ENCODE results near the gene LTB4R2. TPM values are rescaled to one million over a fixed set of nuclear protein-coding genes. Genes with fewer than 3 reads are reported as not detected.
"Not testable (repeated sequence)": the region's sequence is repeated elsewhere in the genome, so short reads cannot be mapped to it uniquely, and the experiment has no call there.

Gene LTB4R2
- total RNA-seq, 2 donors from 2014 or later = 21.5 to 23.4 TPM

DNA sequence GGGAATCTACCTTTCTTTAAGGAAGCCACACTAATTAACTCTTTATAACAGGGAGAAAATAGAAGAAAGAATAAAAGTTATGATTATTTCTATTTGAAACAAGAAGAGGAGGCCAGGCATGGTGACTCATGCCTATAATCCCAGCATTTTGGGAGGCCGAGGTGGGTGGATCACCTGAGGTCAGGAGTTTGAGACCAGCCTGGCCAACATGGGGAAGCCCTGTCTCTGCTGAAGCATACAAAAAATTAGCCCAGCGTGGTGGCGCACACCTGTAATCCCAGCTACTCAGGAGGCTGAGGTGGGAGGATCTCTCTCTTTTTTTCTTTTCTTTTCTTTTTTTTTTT is 44.5 kb downstream of the LTB4R2 start:
- ATAC-seq (replicated peaks in 1 of 2); H3K36me3 Mint-ChIP-seq (ENCODE audit: insufficient read depth in 2 of 2); H3K9me3 Mint-ChIP-seq; H3K4me1 Mint-ChIP-seq (ENCODE audit: low read depth); H3K27ac Mint-ChIP-seq; DNase-seq; H3K4me3 Mint-ChIP-seq: not testable (repeated sequence)
- peaks cover 42% of the 10 kb centered on the region for H3K27me3 Mint-ChIP-seq (ENCODE audit: low read depth)

DNA sequence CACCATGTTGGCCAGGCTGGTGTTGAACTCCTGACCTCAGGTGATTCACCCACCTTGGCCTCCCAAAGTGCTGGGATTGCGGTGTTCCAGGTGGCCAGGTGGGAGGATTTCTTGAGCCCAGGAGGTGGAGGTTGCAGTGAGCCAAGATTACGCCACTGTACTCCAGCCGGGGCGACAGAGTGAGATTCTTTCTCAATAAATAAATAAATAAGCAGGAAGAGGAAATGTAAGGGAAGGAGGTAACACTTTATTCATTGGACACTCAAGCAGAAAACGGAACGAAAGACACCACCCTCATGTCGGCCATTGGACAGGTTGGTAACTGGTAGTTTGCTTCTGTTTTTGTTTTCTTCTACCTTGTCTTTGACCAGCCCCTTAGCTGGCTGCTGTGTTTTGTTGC is 45.1 kb downstream of the LTB4R2 start:
- Mint-ChIP-seq H3K4me3 (no peak overlapping the region), H3K27me3 (ENCODE audit: low read depth) (peaks cover 37% of the 10 kb centered on the region), H3K27ac (no peak overlapping the region), H3K4me1 (ENCODE audit: low read depth) (peaks cover 9% of the 10 kb centered on the region), H3K36me3 (ENCODE audit: insufficient read depth in 2 of 2) (no peaks in the 10 kb centered on the region), H3K9me3 (no peaks in the 10 kb centered on the region)
- ATAC-seq (replicated peaks in 1 of 2) (no peak), DNase-seq (no peak)

DNA sequence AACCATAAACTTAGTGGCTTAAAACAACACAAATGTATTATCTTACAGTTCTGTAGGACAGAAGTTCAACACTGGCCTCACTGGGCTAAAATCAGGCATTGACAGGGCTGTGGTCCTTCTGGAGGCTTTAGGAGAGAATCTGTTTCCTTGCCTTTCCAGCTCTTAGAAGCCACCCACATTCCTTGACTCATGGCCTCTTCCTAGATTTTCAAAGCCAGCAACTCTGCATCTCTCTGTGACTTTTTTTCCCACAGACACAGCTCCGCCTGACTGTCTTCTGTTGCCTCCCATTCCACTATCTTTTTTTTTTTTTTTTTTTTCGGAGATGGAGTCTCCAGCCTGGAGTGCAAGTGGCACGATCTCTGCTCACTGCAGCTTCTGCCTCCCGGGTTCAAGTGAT is 46.3 kb downstream of the LTB4R2 start:
- peaks cover 25% of the 10 kb centered on the region for H3K27me3 Mint-ChIP-seq (ENCODE audit: low read depth)
- no peak overlapping the region for H3K27ac Mint-ChIP-seq
- H3K36me3 Mint-ChIP-seq (ENCODE audit: insufficient read depth in 2 of 2) = no peaks in the 10 kb centered on the region
- H3K9me3 Mint-ChIP-seq = no peaks in the 10 kb centered on the region
- ATAC-seq (replicated peaks in 1 of 2) (no peak), DNase-seq (no peak)
- H3K4me3 Mint-ChIP-seq = no peak overlapping the region
- H3K4me1 Mint-ChIP-seq (ENCODE audit: low read depth) = peaks cover 9% of the 10 kb centered on the region

DNA sequence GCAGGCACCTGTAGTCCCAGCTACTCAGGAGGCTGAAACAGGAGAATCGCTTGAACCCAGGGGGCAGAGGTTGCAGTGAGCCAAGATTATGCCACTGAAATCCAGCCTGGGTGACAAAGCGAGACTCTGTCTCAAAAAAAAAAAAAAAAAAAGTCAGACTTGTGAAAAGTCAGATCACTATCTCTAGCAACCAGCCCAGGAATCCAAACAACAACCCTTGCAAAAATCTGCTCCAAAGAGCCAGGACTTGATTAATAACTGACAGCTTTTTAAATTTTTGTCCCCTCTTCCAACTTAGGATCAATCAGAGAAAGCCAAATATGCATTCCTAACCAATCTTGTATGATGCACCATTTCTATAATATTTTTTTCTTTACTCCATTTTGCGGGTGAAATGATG is 50.3 kb downstream of the LTB4R2 start:
- Mint-ChIP-seq H3K4me1 (ENCODE audit: low read depth) (peaks cover 5% of the 10 kb centered on the region), H3K27me3 (ENCODE audit: low read depth) (peaks cover 13% of the 10 kb centered on the region), H3K36me3 (ENCODE audit: insufficient read depth in 2 of 2) (no peaks in the 10 kb centered on the region), H3K27ac (no peak overlapping the region), H3K9me3 (no peaks in the 10 kb centered on the region), H3K4me3 (no peak overlapping the region)
- no peak for DNase-seq
- ATAC-seq (replicated peaks in 1 of 2) = no peak

DNA sequence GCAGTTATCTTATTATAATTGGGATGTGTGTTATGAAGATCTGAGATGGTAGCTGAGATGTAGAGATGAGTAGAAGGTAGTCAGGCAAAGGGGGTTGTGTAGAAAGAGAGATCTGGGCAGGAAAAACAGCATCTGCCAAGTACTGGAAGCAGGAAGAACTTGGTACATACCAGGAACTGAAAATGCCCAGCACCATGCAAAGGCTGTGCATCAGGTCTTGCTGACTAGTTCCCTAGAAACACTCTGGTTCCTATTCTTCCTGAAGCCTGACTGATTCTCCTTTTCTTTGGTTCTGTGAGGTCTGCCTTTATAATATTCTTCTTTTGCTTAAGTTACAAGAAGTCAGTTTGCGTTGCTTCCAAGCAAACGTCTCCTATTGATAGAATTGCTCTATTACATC is 51.4 kb downstream of the LTB4R2 start:
- no peak overlapping the region for H3K4me3 Mint-ChIP-seq
- peaks cover 23% of the 10 kb centered on the region for H3K27me3 Mint-ChIP-seq (ENCODE audit: low read depth)
- H3K27ac Mint-ChIP-seq = no peak overlapping the region
- DNase-seq (no peak), ATAC-seq (replicated peaks in 1 of 2) (no peak)
- H3K36me3 Mint-ChIP-seq (ENCODE audit: insufficient read depth in 2 of 2) = no peaks in the 10 kb centered on the region
- peaks cover 14% of the 10 kb centered on the region for H3K4me1 Mint-ChIP-seq (ENCODE audit: low read depth)
- H3K9me3 Mint-ChIP-seq = no peaks in the 10 kb centered on the region

Other genes with a start within 250 kb of the LTB4R2 start
- gene CPNE6, start 238.6 kb upstream of the LTB4R2 start, total RNA-seq = under 1 TPM; 0.12 to 0.14 TPM
- 100 to 1,000 TPM; 161 to 180 TPM for gene PCK2, start 215.8 kb upstream of the LTB4R2 start, total RNA-seq
- gene DCAF11, start 195.4 kb upstream of the LTB4R2 start, total RNA-seq = 100 to 1,000 TPM; 109 to 124 TPM
- 1 to 10 TPM; 5.2 TPM for gene NRL, start 195.2 kb upstream of the LTB4R2 start, total RNA-seq
- 1 to 10 TPM in 1 of 2 donors, under 1 TPM in 1; 0.46 to 2.2 TPM for gene FITM1, start 179.5 kb upstream of the LTB4R2 start, total RNA-seq
- gene PSME1, start 173.9 kb upstream of the LTB4R2 start, total RNA-seq = 100 to 1,000 TPM; 342 to 378 TPM
- 10 to 100 TPM; 38.0 to 56.5 TPM for gene EMC9, start 168.5 kb upstream of the LTB4R2 start, total RNA-seq
- 100 to 1,000 TPM; 369 to 376 TPM for gene PSME2, start 163.5 kb upstream of the LTB4R2 start, total RNA-seq
- 10 to 100 TPM; 88.7 to 90.6 TPM for gene RNF31, start 162.6 kb upstream of the LTB4R2 start, total RNA-seq
- gene IRF9, start 148.9 kb upstream of the LTB4R2 start, total RNA-seq = 100 to 1,000 TPM; 245 to 263 TPM
- gene REC8, start 138.1 kb upstream of the LTB4R2 start, total RNA-seq = 10 to 100 TPM; 48.0 to 57.9 TPM
- 10 to 100 TPM; 30.9 to 38.0 TPM for gene IPO4, start 121.3 kb upstream of the LTB4R2 start, total RNA-seq
- 10 to 100 TPM; 27.4 to 32.5 TPM for gene TM9SF1, start 114.7 kb upstream of the LTB4R2 start, total RNA-seq
- under 1 TPM in 1 of 2 donors, not detected in 1; 0.88 TPM for gene TSSK4, start 104.4 kb upstream of the LTB4R2 start, total RNA-seq
- 100 to 1,000 TPM; 105 to 119 TPM for gene CHMP4A, start 96.7 kb upstream of the LTB4R2 start, total RNA-seq
- gene MDP1, start 94.1 kb upstream of the LTB4R2 start, total RNA-seq = 10 to 100 TPM; 16.8 to 20.2 TPM
- gene NEDD8, start 77.8 kb upstream of the LTB4R2 start, total RNA-seq = 100 to 1,000 TPM; 127 to 148 TPM
- 10 to 100 TPM; 67.5 to 75.5 TPM for gene GMPR2, start 77.2 kb upstream of the LTB4R2 start, total RNA-seq
- gene TINF2, start 67.5 kb upstream of the LTB4R2 start, total RNA-seq = 100 to 1,000 TPM in 1 of 2 donors, 10 to 100 TPM in 1; 87.7 to 103 TPM
- gene TGM1, start 47.0 kb upstream of the LTB4R2 start, total RNA-seq = 10 to 100 TPM in 1 of 2 donors, 1 to 10 TPM in 1; 9.3 to 14.0 TPM
- 10 to 100 TPM; 53.8 to 56.2 TPM for gene RABGGTA, start 38.5 kb upstream of the LTB4R2 start, total RNA-seq
- gene DHRS1, start 10.4 kb upstream of the LTB4R2 start, total RNA-seq = 10 to 100 TPM; 28.5 to 29.0 TPM
- gene NOP9, start 10.3 kb upstream of the LTB4R2 start, total RNA-seq = 10 to 100 TPM; 31.7 to 34.0 TPM
- gene CIDEB, start 2.2 kb upstream of the LTB4R2 start, total RNA-seq = 10 to 100 TPM; 11.6 to 12.9 TPM
- 10 to 100 TPM; 27.1 to 28.5 TPM for gene LTB4R, start 1.4 kb downstream of the LTB4R2 start, total RNA-seq
- gene ADCY4, start 24.9 kb downstream of the LTB4R2 start, total RNA-seq = 1 to 10 TPM; 4.6 to 6.9 TPM
- 10 to 100 TPM; 11.0 to 18.6 TPM for gene RIPK3, start 29.9 kb downstream of the LTB4R2 start, total RNA-seq
- gene NFATC4, start 58.0 kb downstream of the LTB4R2 start, total RNA-seq = 10 to 100 TPM in 1 of 2 donors, 1 to 10 TPM in 1; 2.6 to 11.3 TPM
- under 1 TPM; 0.09 to 0.14 TPM for gene NYNRIN, start 88.9 kb downstream of the LTB4R2 start, total RNA-seq
- 10 to 100 TPM; 15.7 to 30.7 TPM for gene CBLN3, start 119.5 kb downstream of the LTB4R2 start, total RNA-seq
- gene KHNYN, start 119.8 kb downstream of the LTB4R2 start, total RNA-seq = 100 to 1,000 TPM; 114 to 126 TPM
- 10 to 100 TPM; 38.5 to 44.8 TPM for gene SDR39U1, start 132.6 kb downstream of the LTB4R2 start, total RNA-seq
- not detected for gene CMA1, start 198.1 kb downstream of the LTB4R2 start, total RNA-seq